A549 (cell line): ENCODE data around the gene NDEL1.

Experiments used
- JUNB ChIP-seq: fragments of >200 bp; sonication (Bioruptor Twin); formaldehyde crosslinking; IDR thresholded peaks from 2 replicates; pipeline ENCODE4 v1.6.1; 2016
- POLR2A ChIP-seq: IDR thresholded peaks from 2 replicates; pipeline ENCODE4 v1.6.1; 2012; ENCODE audit warnings: mild to moderate bottlenecking, low read length
- TF ChIP-seq, protein P1 (sequence below): fragments of >200 bp; sonication (Bioruptor Twin); formaldehyde crosslinking; IDR thresholded peaks from 3 replicates; pipeline ENCODE4 v1.5.1; 2016
- TF ChIP-seq, protein P2 (sequence below): fragments of 150-350 bp; IDR thresholded peaks from 2 replicates; pipeline ENCODE4 v1.6.1; 2014; ENCODE audit warnings: low read depth, mild to moderate bottlenecking, low read length

DNA sequence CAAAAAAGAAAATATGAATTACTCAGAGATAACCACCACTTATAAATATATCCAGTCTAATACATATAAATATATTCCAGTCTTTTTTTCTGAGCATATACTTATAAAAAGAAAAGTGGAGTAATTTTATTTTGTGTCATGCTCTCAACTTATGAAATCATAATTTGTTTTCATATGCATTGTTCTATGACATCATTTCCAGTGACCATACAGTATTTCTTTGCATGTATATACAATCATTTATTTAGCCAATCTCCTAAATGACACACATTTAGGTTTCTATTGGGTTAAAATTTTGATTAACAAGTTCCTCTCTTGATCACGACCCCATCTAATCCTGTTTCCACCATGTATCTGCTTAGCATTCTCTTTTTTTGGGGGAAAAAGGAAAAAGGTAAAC, 16.4 kb upstream of the NDEL1 start:
- TF ChIP-seq JUNB (no peak), POLR2A (no peak)
- TF ChIP-seq, protein P1, sequence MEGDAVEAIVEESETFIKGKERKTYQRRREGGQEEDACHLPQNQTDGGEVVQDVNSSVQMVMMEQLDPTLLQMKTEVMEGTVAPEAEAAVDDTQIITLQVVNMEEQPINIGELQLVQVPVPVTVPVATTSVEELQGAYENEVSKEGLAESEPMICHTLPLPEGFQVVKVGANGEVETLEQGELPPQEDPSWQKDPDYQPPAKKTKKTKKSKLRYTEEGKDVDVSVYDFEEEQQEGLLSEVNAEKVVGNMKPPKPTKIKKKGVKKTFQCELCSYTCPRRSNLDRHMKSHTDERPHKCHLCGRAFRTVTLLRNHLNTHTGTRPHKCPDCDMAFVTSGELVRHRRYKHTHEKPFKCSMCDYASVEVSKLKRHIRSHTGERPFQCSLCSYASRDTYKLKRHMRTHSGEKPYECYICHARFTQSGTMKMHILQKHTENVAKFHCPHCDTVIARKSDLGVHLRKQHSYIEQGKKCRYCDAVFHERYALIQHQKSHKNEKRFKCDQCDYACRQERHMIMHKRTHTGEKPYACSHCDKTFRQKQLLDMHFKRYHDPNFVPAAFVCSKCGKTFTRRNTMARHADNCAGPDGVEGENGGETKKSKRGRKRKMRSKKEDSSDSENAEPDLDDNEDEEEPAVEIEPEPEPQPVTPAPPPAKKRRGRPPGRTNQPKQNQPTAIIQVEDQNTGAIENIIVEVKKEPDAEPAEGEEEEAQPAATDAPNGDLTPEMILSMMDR: no peak
- TF ChIP-seq, protein P2, sequence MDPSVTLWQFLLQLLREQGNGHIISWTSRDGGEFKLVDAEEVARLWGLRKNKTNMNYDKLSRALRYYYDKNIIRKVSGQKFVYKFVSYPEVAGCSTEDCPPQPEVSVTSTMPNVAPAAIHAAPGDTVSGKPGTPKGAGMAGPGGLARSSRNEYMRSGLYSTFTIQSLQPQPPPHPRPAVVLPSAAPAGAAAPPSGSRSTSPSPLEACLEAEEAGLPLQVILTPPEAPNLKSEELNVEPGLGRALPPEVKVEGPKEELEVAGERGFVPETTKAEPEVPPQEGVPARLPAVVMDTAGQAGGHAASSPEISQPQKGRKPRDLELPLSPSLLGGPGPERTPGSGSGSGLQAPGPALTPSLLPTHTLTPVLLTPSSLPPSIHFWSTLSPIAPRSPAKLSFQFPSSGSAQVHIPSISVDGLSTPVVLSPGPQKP: no peak
